Esophagus muscularis mucosa (tissue), 4 donors: ENCODE results near the gene MYH10.

Experiments
- CTCF ChIP-seq, 3 experiments: fragments of 200-600 bp in 2 of 3; fragments of 450-650 bp in 1 of 3; sonication (generic) in 2 of 3; IDR thresholded peaks; one replicate each; pipeline ENCODE4 v1.5.1; 2017 to 2019; ENCODE audit warnings: antibody characterized with exemption in 3 of 3, mild to moderate bottlenecking in 2 of 3, moderate library complexity in 1 of 3
- EP300 ChIP-seq: sonication (generic); formaldehyde crosslinking; IDR thresholded peaks from one replicate; pipeline ENCODE4 v1.6.1; 2017; ENCODE audit warnings: antibody characterized with exemption
- POLR2A ChIP-seq: fragments of 450-650 bp; IDR thresholded peaks from one replicate; pipeline ENCODE4 v1.6.1; 2017; ENCODE audit warnings: antibody characterized with exemption, moderate library complexity, mild to moderate bottlenecking, low read depth

GRCh38 chr17:8430966-8431365 is 199.6 kb downstream of the MYH10 start:
- no peak for TF ChIP-seq EP300
- TF ChIP-seq POLR2A, result no peak
- TF ChIP-seq CTCF (IDR thresholded peaks at IDR 0.05), result no peak
